Gastroesophageal sphincter (tissue), 4 donors: ENCODE measurements around the gene LMTK2. TPM values are rescaled to one million over a fixed set of nuclear protein-coding genes. Genes with fewer than 3 reads are reported as not detected.

Experiments
- ATAC-seq: fragments of 150-250 bp; one replicate; pipeline ENCODE4 v1.9.1; 2016; ENCODE audit warnings: mild to moderate bottlenecking, moderate library complexity
- H3K27ac ChIP-seq, 4 donors: fragments of 200-600 bp; sonication (generic) in 3 of 4; 1 replicate in 3 of 4; 2 replicates in 1 of 4; pipeline ENCODE4 v1.5.1; 2016 to 2019
- H3K27me3 ChIP-seq: fragments of 200-600 bp; sonication (generic); one replicate; pipeline ENCODE4 v1.5.1; 2019
- H3K36me3 ChIP-seq, 2 donors: fragments of 200-600 bp; sonication (generic); one replicate each; pipeline ENCODE4 v1.5.1; 2019; ENCODE audit warnings: control low read depth in 1 of 2
- H3K4me1 ChIP-seq, 3 donors: fragments of 200-600 bp; sonication (generic); 1 replicate in 2 of 3; 2 replicates in 1 of 3; pipeline ENCODE4 v1.5.1; 2016 to 2019; ENCODE audit warnings: control low read depth in 2 of 3
- H3K4me3 ChIP-seq, 2 donors: fragments of 200-600 bp; sonication (generic); one replicate each; pipeline ENCODE4 v1.5.1; 2019; ENCODE audit warnings: mild to moderate bottlenecking in 1 of 2, moderate library complexity in 1 of 2
- H3K9me3 ChIP-seq, 3 donors: fragments of 200-600 bp; sonication (generic); one replicate each; pipeline ENCODE4 v1.5.1; 2017 to 2019; ENCODE audit warnings: control low read depth in 2 of 3
- CTCF ChIP-seq, 4 experiments: fragments of 200-600 bp in 2 of 4; fragments of 450-650 bp in 2 of 4; sonication (generic) in 1 of 4; IDR thresholded peaks; one replicate each; pipeline ENCODE4 v1.5.1; 2017 to 2019; ENCODE audit warnings: antibody characterized with exemption in 4 of 4, mild to moderate bottlenecking in 2 of 4, moderate library complexity in 2 of 4
- EP300 ChIP-seq: sonication (generic); formaldehyde crosslinking; IDR thresholded peaks from one replicate; pipeline ENCODE4 v1.6.1; 2017; ENCODE audit warnings: antibody characterized with exemption, mild to moderate bottlenecking
- POLR2A ChIP-seq, 2 donors: fragments of 450-650 bp; IDR thresholded peaks; one replicate each; pipeline ENCODE4 v1.6.1; 2017; ENCODE audit warnings: antibody characterized with exemption in 2 of 2, mild to moderate bottlenecking in 2 of 2, moderate library complexity in 1 of 2
- POLR2AphosphoS5 ChIP-seq: sonication (generic); formaldehyde crosslinking; IDR thresholded peaks from one replicate; pipeline ENCODE4 v1.6.1; 2017; ENCODE audit warnings: antibody characterized with exemption
- WGBS, 2 donors: methylation state at CpG; one replicate each; pipeline ENCODE4 v1.1.5; 2018; ENCODE audit warnings: low coverage in 1 of 2; 5-methylcytosine and 5-hydroxymethylcytosine counted together
- total RNA-seq, 4 donors: library from RNA; depleted of rRNA; stranded (reverse); fragments of >200 nt; gene quantifications; one replicate each; pipeline ENCODE4 v1.1.0, GENCODE V29; 2016

LMTK2 gene
- total RNA-seq, 4 donors from 2014 or later: 16.0 to 34.5 (median 22.1) TPM

DNA sequence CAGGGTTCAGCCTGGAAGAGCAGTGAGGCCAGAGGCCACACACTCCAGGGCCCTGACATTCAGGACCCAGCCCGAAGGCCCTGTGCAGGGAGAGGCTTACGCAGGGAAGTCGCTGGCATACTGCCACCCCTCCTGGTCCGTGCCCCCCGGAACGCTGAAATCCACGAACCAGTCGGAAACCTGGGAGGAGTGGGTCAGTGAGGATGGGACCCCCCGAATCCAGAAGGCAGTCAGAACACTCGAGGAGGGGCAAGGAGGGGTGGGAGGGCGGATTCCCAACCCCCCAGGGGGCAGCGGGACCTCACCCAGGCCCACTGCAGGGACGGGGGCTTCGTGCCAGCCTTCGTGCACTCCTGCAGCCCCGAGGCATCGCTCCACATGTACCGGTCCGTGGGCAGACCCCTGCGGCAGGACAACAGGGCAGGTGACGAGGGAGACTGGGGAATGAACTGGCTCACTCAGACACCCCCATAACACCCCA, 118.1 kb downstream of the LMTK2 start:
- Histone ChIP-seq H3K4me3 (no peak overlapping the region), H3K27ac (no peak overlapping the region), H3K9me3 (no peaks in the 10 kb centered on the region), H3K4me1 (no peaks in the 10 kb centered on the region), H3K27me3 (no peaks in the 10 kb centered on the region), H3K36me3 (peaks cover 0 to 100% of the 10 kb centered on the region in 2 donors)
- no CpG with 5 or more reads among the region's 21 CpGs for WGBS, 2 donors
- TF ChIP-seq EP300: no peak
- no peak for TF ChIP-seq POLR2AphosphoS5
- TF ChIP-seq POLR2A (IDR thresholded peaks at IDR 0.05): no peak
- no peak for TF ChIP-seq CTCF (IDR thresholded peaks at IDR 0.05)
- no peak for ATAC-seq

DNA sequence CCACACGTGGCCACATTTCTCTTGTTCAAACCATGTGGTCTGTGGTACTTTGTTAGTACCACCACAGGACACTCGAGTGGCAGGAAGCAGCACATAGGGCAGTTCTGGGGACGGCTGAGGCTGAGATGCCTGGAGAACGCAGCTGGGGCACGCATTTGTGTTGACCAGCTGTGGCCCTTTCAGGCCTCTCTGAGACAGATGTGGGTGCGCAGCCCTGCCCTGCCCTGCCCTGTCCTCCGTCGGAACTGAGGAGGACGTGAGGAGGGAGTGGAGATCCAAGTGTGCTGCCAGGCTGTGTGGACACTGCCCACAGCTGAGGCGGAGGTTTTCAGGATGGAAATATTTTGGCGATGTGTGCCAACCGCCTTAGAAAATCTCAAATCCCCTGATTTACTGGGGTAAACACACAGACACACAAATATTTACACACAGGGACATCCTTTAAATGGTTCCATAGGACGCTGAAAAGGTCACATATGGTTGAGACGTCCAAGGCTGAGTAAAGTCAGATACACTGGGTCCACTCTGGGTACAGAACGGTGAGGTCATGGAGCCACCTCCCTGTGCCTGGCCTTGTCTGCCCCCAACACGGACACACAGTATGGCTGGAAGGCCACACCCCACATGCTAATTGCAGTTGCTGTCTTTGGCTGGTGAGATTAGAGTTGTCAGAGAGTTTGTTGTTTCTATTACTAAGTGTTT, 119.4 kb downstream of the LMTK2 start:
- Histone ChIP-seq H3K27me3 (no peaks in the 10 kb centered on the region), H3K36me3 (peaks cover 0 to 100% of the 10 kb centered on the region in 2 donors), H3K27ac (no peak overlapping the region), H3K4me1 (no peaks in the 10 kb centered on the region), H3K9me3 (no peaks in the 10 kb centered on the region), H3K4me3 (no peak overlapping the region)
- 57 to 90% methylated on average over 3 of the region's 16 CpGs for WGBS, 2 donors
- ATAC-seq: no peak
- no peak for TF ChIP-seq CTCF (IDR thresholded peaks at IDR 0.05)
- TF ChIP-seq POLR2AphosphoS5: no peak
- TF ChIP-seq POLR2A (IDR thresholded peaks at IDR 0.05): no peak
- no peak for TF ChIP-seq EP300

- TF ChIP-seq CTCF (IDR thresholded peaks at IDR 0.05): no peak
- TF ChIP-seq POLR2AphosphoS5: no peak
- H3K36me3 ChIP-seq: peaks cover 0 to 99% of the 10 kb centered on the region in 2 donors
- no peaks in the 10 kb centered on the region for H3K4me1 ChIP-seq
- H3K27me3 ChIP-seq: no peaks in the 10 kb centered on the region
- no peaks in the 10 kb centered on the region for H3K9me3 ChIP-seq
- H3K4me3 ChIP-seq: no peak overlapping the region
- no peak for ATAC-seq
- no peak overlapping the region for H3K27ac ChIP-seq
- 90 to 92% methylated on average over 4 to 16 of the region's 18 CpGs for WGBS, 2 donors
Observed at GRCh38 chr7:98227939-98228338, 121.3 kb downstream of the LMTK2 start.

GRCh38 chr7:98228801-98229200, 122.1 kb downstream of the LMTK2 start:
- ATAC-seq: no peak
- H3K4me1 ChIP-seq: no peaks in the 10 kb centered on the region
- H3K4me3 ChIP-seq: no peak overlapping the region
- H3K27me3 ChIP-seq: no peaks in the 10 kb centered on the region
- TF ChIP-seq POLR2A (IDR thresholded peaks at IDR 0.05) (no peak), POLR2AphosphoS5 (no peak), EP300 (no peak), CTCF (IDR thresholded peaks at IDR 0.05) (no peak)
- no peak overlapping the region for H3K27ac ChIP-seq
- 100% methylated on average over 2 of the region's 16 CpGs; no CpG with 5 or more reads in 1 of the 2 donors for WGBS, 2 donors
- H3K9me3 ChIP-seq: no peaks in the 10 kb centered on the region
- peaks cover 0 to 99% of the 10 kb centered on the region in 2 donors for H3K36me3 ChIP-seq

DNA sequence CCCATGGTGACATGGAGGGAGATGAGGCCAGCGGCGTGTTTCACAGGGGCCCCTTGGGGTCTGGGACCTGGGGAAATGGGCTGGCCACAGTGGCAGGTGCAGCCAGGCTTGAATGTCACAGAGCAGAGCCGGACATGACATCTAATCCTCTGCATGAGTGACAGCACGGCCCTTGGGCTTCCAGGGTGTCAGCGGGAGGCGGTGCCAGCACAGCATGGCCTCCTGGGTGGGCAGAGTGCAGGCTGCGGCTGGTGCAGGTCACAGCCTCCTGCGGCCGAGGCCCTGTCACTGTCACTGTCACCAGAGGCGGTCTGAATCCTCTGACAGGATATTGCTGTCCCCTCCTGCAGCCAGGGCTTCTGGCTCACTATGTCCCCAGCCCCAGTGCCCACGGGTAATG, 122.8 kb downstream of the LMTK2 start:
- 100% methylated on average over 2 of the region's 11 CpGs; no CpG with 5 or more reads in 1 of the 2 donors for WGBS, 2 donors
- Histone ChIP-seq H3K9me3 (no peaks in the 10 kb centered on the region), H3K27me3 (no peaks in the 10 kb centered on the region), H3K4me3 (no peak overlapping the region), H3K36me3 (peaks cover 0 to 99% of the 10 kb centered on the region in 2 donors), H3K27ac (no peak overlapping the region), H3K4me1 (no peaks in the 10 kb centered on the region)
- ATAC-seq: no peak
- no peak for TF ChIP-seq POLR2A (IDR thresholded peaks at IDR 0.05)
- TF ChIP-seq CTCF (IDR thresholded peaks at IDR 0.05): no peak
